ENCODE data around the gene ZMAT2.
A peak's percentile ranks its signal among the peaks of the same experiment; 100 is the strongest.
"Not testable (repeated sequence)": the region's sequence is repeated elsewhere in the genome, so short reads cannot be mapped to it uniquely, and the experiment has no call there.

Gene ZMAT2

GRCh38 chr5:140690376-140690932 lies 9.8 kb upstream of the ZMAT2 start:
- peak overlapping the region; percentile 95 for H3K4me3 ChIP-seq (replicated peaks; ENCODE audit: low read depth, low read length)
- no peak for DNase-seq (ENCODE audit: low read depth)
- no peak for TF ChIP-seq CTCF (IDR thresholded peaks at IDR 0.05; ENCODE audit: low read length, missing control alignments)

GRCh38 chr5:140690941-140691924 lies 9.0 kb upstream of the ZMAT2 start, which contains the start of the genes HARS1 and HARS2:
Gene HARS1, minus strand, starts transcription at chr5:140691370. Its CDS starts 66 bp downstream, at chr5:140691304.
Gene HARS2, plus strand, starts transcription at chr5:140691455. Its CDS starts 194 bp downstream, at chr5:140691649.
- no peak for TF ChIP-seq CTCF (IDR thresholded peaks at IDR 0.05; ENCODE audit: low read length, missing control alignments)
- peak within 1 kb of the TSS; percentile 95 for H3K4me3 ChIP-seq (replicated peaks; ENCODE audit: low read depth, low read length)
- DNase-seq (ENCODE audit: low read depth): peak; percentile 97

- DNase-seq (ENCODE audit: low read depth): peak; percentile 46
- H3K4me3 ChIP-seq (replicated peaks; ENCODE audit: low read depth, low read length): no peak overlapping the region
- TF ChIP-seq CTCF (IDR thresholded peaks at IDR 0.05; ENCODE audit: low read length, missing control alignments): no peak
Observed at GRCh38 chr5:140694276-140694675, 6.0 kb upstream of the ZMAT2 start.

GRCh38 chr5:140696891-140697492 lies 3.3 kb upstream of the ZMAT2 start:
- TF ChIP-seq CTCF (IDR thresholded peaks at IDR 0.05; ENCODE audit: low read length, missing control alignments): no peak
- no peak for DNase-seq (ENCODE audit: low read depth)
- no peak overlapping the region for H3K4me3 ChIP-seq (replicated peaks; ENCODE audit: low read depth, low read length)

GRCh38 chr5:140707812-140708211 lies 7.6 kb downstream of the ZMAT2 start:
- TF ChIP-seq CTCF (IDR thresholded peaks at IDR 0.05; ENCODE audit: low read length, missing control alignments): no peak
- DNase-seq (ENCODE audit: low read depth): no peak

GRCh38 chr5:140708787-140709186 lies 8.5 kb downstream of the ZMAT2 start:
- not testable (repeated sequence) for H3K4me3 ChIP-seq (replicated peaks; ENCODE audit: low read depth, low read length); DNase-seq (ENCODE audit: low read depth)

More at GRCh38 chr5:140707812-140708211, 7.6 kb downstream of the ZMAT2 start:
- H3K4me3 ChIP-seq (replicated peaks; ENCODE audit: low read depth, low read length): no peak overlapping the region

Data from fibroblast of pulmonary artery (primary cell).